Activated T-cell treated with anti-CD3 and anti-CD28 coated beads, Interleukin-2, amount 50 U/mL, for 72 hours (primary cell): ENCODE measurements around the gene IL1R1. TPM values are rescaled to one million over a fixed set of nuclear protein-coding genes. Genes with fewer than 3 reads are reported as not detected.
"Not testable (repeated sequence)": the region's sequence is repeated elsewhere in the genome, so short reads cannot be mapped to it uniquely, and the experiment has no call there.

Experiments
- ATAC-seq, 2 donors: fragments of 150-1000 bp; cut with Tn5 transposase; replicated peaks in 1 of 2; 2 replicates each; pipeline ENCODE4 v1.10.0; 2021; ENCODE audit warnings: moderate library complexity in 2 of 2, mild to moderate bottlenecking in 1 of 2
- DNase-seq, 2 donors: peaks; one replicate each; pipeline ENCODE4 v3.0.0; 2021 to 2022; ENCODE audit warnings: mixed read lengths in 1 of 2
- H3K27ac Mint-ChIP-seq: one replicate; pipeline ENCODE4 v1.8.0; 2022; ENCODE audit warnings: mild to moderate bottlenecking, moderate library complexity, mixed read lengths
- H3K27me3 Mint-ChIP-seq: one replicate; pipeline ENCODE4 v1.8.0; 2022; ENCODE audit warnings: low read depth, mixed read lengths
- H3K36me3 Mint-ChIP-seq, 2 donors: one replicate each; pipeline ENCODE4 v1.8.0; 2022; ENCODE audit warnings: mixed read lengths in 2 of 2, mild to moderate bottlenecking in 1 of 2; ENCODE audit not compliant: insufficient read depth in 2 of 2
- H3K4me1 Mint-ChIP-seq: one replicate; pipeline ENCODE4 v1.8.0; 2022; ENCODE audit warnings: low read depth, mixed read lengths
- H3K4me3 Mint-ChIP-seq, 2 donors: one replicate each; pipeline ENCODE4 v1.8.0; 2022; ENCODE audit warnings: mild to moderate bottlenecking in 2 of 2, mixed read lengths in 2 of 2, moderate library complexity in 2 of 2
- H3K9me3 Mint-ChIP-seq, 2 donors: one replicate each; pipeline ENCODE4 v1.8.0; 2022; ENCODE audit warnings: mixed read lengths in 2 of 2
- total RNA-seq, 2 donors: library from RNA; stranded (reverse); gene quantifications; one replicate each; pipeline ENCODE4 v1.2.3, GENCODE V29; 2022

Gene IL1R1
- total RNA-seq, 2 donors from 2014 or later = 14.3 to 14.5 TPM

DNA sequence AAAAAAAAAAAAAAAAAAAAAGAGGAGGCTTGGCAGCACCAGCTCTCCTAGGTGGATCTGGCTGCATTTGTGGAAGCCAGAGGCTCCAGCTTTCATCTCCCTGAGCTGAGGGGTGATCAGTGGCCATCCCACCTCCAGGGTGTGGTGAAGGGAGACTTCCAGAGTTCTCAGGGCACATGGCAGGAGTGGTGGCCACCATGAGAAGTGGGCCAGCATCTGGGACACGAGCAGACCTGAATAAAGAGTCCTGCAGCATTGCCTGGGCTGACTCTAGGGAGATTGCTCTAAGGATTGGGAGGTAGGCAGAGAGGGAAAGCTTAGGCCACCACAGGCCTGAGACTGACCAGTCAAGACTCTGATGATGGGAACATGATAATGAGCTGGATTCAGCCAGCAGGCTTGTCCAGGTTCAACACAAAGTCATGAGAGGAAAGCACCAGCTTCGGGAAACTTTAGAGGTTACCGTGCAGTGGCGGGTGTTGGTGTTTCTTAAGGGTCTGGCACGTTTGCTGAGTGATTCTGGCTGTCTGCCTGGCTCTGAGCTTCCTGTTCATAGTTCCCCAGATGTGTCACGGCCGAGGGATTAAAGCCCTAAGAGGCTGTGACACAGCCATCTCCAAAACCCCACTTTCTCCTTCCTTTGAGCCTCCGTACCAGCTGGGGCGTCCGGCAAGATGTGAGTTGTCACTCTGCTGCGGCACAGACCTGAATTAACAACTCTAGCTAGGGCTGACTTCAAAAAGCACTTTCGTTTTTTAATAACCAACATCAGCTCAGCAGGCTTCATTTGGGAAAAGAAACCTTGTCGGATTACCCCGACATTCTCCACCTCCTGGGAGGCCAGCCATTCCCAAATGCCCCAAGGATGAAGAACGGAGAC lies 38.3 kb upstream of the IL1R1 start:
- peaks cover 2% of the 10 kb centered on the region in 2 donors for H3K9me3 Mint-ChIP-seq
- DNase-seq (peak; percentile 82 to 88), ATAC-seq (peak; percentile 66 to 77)
- H3K4me1 Mint-ChIP-seq = peaks cover 73% of the 10 kb centered on the region
- H3K4me3 Mint-ChIP-seq = peak overlapping the region; percentile 83 to 91
- H3K27me3 Mint-ChIP-seq = peaks cover 18% of the 10 kb centered on the region
- H3K27ac Mint-ChIP-seq = peak overlapping the region; percentile 59
- H3K36me3 Mint-ChIP-seq = peaks cover 5 to 9% of the 10 kb centered on the region in 2 donors

DNA sequence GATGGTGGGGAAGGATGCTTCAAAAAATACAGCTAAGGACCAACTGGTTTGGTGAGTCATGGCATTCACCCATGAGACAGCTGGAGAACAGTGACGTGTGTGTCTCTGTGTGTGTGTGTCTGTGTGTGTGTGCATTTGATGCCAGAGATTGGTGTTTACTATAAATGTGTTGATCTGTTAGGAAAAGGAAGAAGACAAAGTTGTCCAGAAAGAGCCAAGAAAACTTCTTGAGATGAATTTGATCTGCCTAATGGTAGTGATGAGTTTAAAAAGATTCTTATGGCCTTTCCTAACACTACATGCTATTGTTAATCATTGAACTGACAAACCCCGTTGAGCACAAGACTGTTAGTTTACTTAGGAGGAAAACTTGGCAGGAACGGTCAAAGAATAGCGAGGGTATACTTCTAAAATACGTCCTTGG lies 36.4 kb upstream of the IL1R1 start:
- peaks cover 66% of the 10 kb centered on the region for H3K4me1 Mint-ChIP-seq
- peaks cover 2 to 6% of the 10 kb centered on the region in 2 donors for H3K36me3 Mint-ChIP-seq

GRCh38 chr2:102106813-102107740 lies 35.5 kb upstream of the IL1R1 start:
- H3K9me3 Mint-ChIP-seq, ATAC-seq, DNase-seq, H3K36me3 Mint-ChIP-seq, H3K27ac Mint-ChIP-seq: not testable (repeated sequence)
- Mint-ChIP-seq H3K4me3 (peak overlapping the region in 1 of 2 donors; percentile 29), H3K27me3 (peaks cover 12% of the 10 kb centered on the region), H3K4me1 (peaks cover 66% of the 10 kb centered on the region)

More for the DNA sequence above, 36.4 kb upstream of the IL1R1 start:
- DNase-seq (no peak), ATAC-seq (no peak)
- H3K27ac Mint-ChIP-seq = peak overlapping the region; percentile 8
- peaks cover 18% of the 10 kb centered on the region for H3K27me3 Mint-ChIP-seq
- peak overlapping the region; percentile 29 to 83 for H3K4me3 Mint-ChIP-seq
- H3K9me3 Mint-ChIP-seq = no peaks in the 10 kb centered on the region

- peak overlapping the region; percentile 53 to 54 for H3K4me3 Mint-ChIP-seq
- peaks cover 8% of the 10 kb centered on the region for H3K27me3 Mint-ChIP-seq
- ATAC-seq (peak; percentile 3 to 13), DNase-seq (no peak)
- peak overlapping the region; percentile 55 for H3K27ac Mint-ChIP-seq
- peaks cover 3% of the 10 kb centered on the region in 2 donors for H3K9me3 Mint-ChIP-seq
- H3K4me1 Mint-ChIP-seq = peaks cover 72% of the 10 kb centered on the region
- peaks cover under 1 to 7% of the 10 kb centered on the region in 2 donors for H3K36me3 Mint-ChIP-seq
Measured at GRCh38 chr2:102107741-102108070, 34.8 kb upstream of the IL1R1 start.

- H3K9me3 Mint-ChIP-seq = peaks cover 3% of the 10 kb centered on the region in 2 donors
- ATAC-seq = no peak
- no peaks in the 10 kb centered on the region for H3K27me3 Mint-ChIP-seq
- peaks cover 76% of the 10 kb centered on the region for H3K4me1 Mint-ChIP-seq
- DNase-seq = no peak
- no peak overlapping the region for H3K4me3 Mint-ChIP-seq
- H3K36me3 Mint-ChIP-seq = peaks cover 3 to 9% of the 10 kb centered on the region in 2 donors
- H3K27ac Mint-ChIP-seq = no peak overlapping the region
Measured at GRCh38 chr2:102109016-102109415, 33.5 kb upstream of the IL1R1 start.

DNA sequence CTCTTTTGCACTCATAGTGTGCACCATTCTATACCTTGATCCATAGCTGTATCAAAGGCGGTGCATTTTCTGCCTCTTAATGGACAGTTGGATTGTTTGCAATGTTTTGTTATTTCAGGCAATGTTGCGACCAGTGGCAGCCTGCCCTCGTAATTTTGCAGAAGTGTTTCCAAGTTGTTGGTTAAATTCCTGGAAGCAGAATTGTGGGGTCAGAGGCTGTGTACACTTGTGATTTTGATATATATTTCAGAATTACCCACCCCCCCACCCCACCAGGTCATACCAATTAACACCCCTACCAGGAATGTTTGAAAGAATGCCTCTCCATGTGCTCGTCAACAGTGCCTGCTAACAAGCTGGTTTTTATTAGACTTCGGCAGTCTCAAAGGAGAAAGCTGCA lies 32.4 kb upstream of the IL1R1 start:
- Mint-ChIP-seq H3K27ac (no peak overlapping the region), H3K9me3 (peaks cover 3% of the 10 kb centered on the region in 2 donors), H3K4me1 (peaks cover 76% of the 10 kb centered on the region), H3K27me3 (peaks cover 1% of the 10 kb centered on the region), H3K4me3 (no peak overlapping the region), H3K36me3 (peaks cover 3 to 9% of the 10 kb centered on the region in 2 donors)
- ATAC-seq (no peak), DNase-seq (no peak)

DNA sequence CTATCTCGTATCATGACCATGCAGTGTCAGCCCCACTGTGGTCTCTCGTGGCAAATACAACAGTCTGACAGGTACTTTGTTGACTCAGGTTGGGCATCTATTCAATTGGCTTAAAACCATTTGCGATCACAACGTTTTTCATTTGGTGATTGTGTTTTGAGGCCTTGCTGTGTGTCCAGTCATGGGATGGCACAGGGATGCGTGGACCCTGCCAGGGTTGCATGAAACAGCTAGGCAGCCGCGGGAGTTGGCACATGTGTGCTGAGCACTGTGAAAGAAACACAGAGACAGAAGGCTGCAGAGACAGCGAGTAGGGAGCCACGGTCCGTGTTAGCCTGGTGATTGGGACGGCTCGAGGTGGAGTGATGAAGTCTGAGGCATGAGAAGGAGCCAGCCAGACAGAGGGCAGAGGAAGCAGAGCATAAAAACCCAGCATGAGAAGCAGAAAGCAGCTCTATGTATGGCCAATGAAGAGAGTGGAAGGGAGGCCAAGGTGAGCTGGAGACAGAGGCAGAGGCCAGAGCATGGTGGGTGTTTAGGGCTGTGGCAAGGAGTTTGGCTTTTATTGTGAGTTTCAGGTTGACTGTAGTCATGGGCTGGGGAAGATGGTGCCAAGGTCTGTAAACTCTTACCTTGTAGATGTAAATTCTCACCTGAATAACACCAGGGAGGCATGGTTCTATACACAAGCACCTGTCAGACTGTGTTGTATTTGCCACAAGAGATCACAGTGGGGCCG lies 31.8 kb upstream of the IL1R1 start:
- peaks cover 76% of the 10 kb centered on the region for H3K4me1 Mint-ChIP-seq
- peak; percentile 71 to 75 for ATAC-seq
- H3K4me3 Mint-ChIP-seq = peak overlapping the region; percentile 17 to 31
- no peak overlapping the region for H3K27ac Mint-ChIP-seq
- H3K27me3 Mint-ChIP-seq = peaks cover 7% of the 10 kb centered on the region
- peak; percentile 50 to 63 for DNase-seq
- peaks cover 7 to 14% of the 10 kb centered on the region in 2 donors for H3K36me3 Mint-ChIP-seq
- peaks cover 3% of the 10 kb centered on the region in 2 donors for H3K9me3 Mint-ChIP-seq

GRCh38 chr2:102111823-102112222 lies 30.7 kb upstream of the IL1R1 start:
- H3K27me3 Mint-ChIP-seq = peaks cover 17% of the 10 kb centered on the region
- ATAC-seq (no peak), DNase-seq (no peak)
- H3K4me3 Mint-ChIP-seq = peak overlapping the region in 1 of 2 donors; percentile 27
- H3K9me3 Mint-ChIP-seq = peaks cover 3% of the 10 kb centered on the region in 2 donors
- peak overlapping the region; percentile 0 for H3K27ac Mint-ChIP-seq
- peaks cover 79% of the 10 kb centered on the region for H3K4me1 Mint-ChIP-seq
- H3K36me3 Mint-ChIP-seq = peaks cover 7 to 14% of the 10 kb centered on the region in 2 donors

DNA sequence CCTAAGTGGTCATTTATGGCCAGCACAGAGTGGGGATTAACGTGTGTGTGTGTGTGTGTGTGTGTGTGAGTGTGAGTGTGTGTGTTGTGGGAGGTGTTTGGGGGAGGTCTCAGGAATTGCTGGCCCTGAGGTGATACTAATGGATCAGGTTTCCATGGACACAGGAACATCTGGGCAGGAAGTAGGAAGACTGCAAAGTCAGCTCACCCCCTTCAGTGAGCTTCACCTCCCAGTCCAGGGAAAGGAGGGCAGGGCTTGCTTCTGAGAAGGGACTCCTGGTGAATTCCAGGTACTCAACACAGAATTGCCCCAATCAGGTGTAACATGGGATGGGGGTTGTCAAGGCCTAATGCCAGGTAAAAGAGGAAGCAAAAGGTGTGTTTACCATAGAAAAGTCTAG lies 30.3 kb upstream of the IL1R1 start:
- no peak overlapping the region for H3K27ac Mint-ChIP-seq

GRCh38 chr2:102112692-102113665 lies 29.6 kb upstream of the IL1R1 start:
- peak overlapping the region; percentile 48 for H3K27ac Mint-ChIP-seq
- peaks cover 83% of the 10 kb centered on the region for H3K4me1 Mint-ChIP-seq
- peaks cover 3% of the 10 kb centered on the region in 2 donors for H3K9me3 Mint-ChIP-seq
- H3K27me3 Mint-ChIP-seq = peaks cover 17% of the 10 kb centered on the region
- peaks cover 10 to 14% of the 10 kb centered on the region in 2 donors for H3K36me3 Mint-ChIP-seq
- no peak for DNase-seq
- H3K4me3 Mint-ChIP-seq = peak overlapping the region in 1 of 2 donors; percentile 31
- ATAC-seq = no peak

More for the DNA sequence above, 30.3 kb upstream of the IL1R1 start:
- peaks cover 17% of the 10 kb centered on the region for H3K27me3 Mint-ChIP-seq
- peak overlapping the region in 1 of 2 donors; percentile 27 for H3K4me3 Mint-ChIP-seq
- peaks cover 10 to 14% of the 10 kb centered on the region in 2 donors for H3K36me3 Mint-ChIP-seq
- ATAC-seq = no peak
- no peak for DNase-seq
- peaks cover 84% of the 10 kb centered on the region for H3K4me1 Mint-ChIP-seq
- H3K9me3 Mint-ChIP-seq = peaks cover 3% of the 10 kb centered on the region in 2 donors

GRCh38 chr2:102114290-102114721 lies 28.2 kb upstream of the IL1R1 start:
- ATAC-seq = peak; percentile 85
- peak overlapping the region; percentile 31 to 43 for H3K4me3 Mint-ChIP-seq
- DNase-seq = peak; percentile 57 to 60
- peaks cover 79% of the 10 kb centered on the region for H3K4me1 Mint-ChIP-seq
- H3K9me3 Mint-ChIP-seq = peaks cover 3% of the 10 kb centered on the region in 2 donors
- peak overlapping the region; percentile 28 for H3K27ac Mint-ChIP-seq
- H3K27me3 Mint-ChIP-seq = peaks cover 17% of the 10 kb centered on the region
- H3K36me3 Mint-ChIP-seq = peaks cover 13 to 14% of the 10 kb centered on the region in 2 donors
